ENCODE data around the gene RHBDL1.

GRCh38 chr16:684961-685696 lies 9.7 kb downstream of the RHBDL1 start:
- no peak for TF ChIP-seq POLR2A (IDR thresholded peaks at IDR 0.05; ENCODE audit: extremely low read depth, insufficient read length)
- TF ChIP-seq, protein P1, sequence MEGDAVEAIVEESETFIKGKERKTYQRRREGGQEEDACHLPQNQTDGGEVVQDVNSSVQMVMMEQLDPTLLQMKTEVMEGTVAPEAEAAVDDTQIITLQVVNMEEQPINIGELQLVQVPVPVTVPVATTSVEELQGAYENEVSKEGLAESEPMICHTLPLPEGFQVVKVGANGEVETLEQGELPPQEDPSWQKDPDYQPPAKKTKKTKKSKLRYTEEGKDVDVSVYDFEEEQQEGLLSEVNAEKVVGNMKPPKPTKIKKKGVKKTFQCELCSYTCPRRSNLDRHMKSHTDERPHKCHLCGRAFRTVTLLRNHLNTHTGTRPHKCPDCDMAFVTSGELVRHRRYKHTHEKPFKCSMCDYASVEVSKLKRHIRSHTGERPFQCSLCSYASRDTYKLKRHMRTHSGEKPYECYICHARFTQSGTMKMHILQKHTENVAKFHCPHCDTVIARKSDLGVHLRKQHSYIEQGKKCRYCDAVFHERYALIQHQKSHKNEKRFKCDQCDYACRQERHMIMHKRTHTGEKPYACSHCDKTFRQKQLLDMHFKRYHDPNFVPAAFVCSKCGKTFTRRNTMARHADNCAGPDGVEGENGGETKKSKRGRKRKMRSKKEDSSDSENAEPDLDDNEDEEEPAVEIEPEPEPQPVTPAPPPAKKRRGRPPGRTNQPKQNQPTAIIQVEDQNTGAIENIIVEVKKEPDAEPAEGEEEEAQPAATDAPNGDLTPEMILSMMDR (IDR thresholded peaks at IDR 0.05; ENCODE audit: low read depth, low read length) = no peak
